D721Med (cell line): ENCODE measurements around the gene TEX10.

Experiments
- DNase-seq: peaks from one replicate; pipeline ENCODE4 v3.0.0; 2011; ENCODE audit warnings: low spot score; ENCODE audit not compliant: insufficient read length
- FAIRE-seq: peaks from 2 replicates; lab custom pipeline; 2011; peaks lifted over from hg19 to GRCh38; lab: Jason Lieb, UNC
- TF ChIP-seq, protein P1 (sequence below): IDR thresholded peaks from 2 replicates; pipeline ENCODE4 v1.5.1; 2012; ENCODE audit warnings: mild to moderate bottlenecking, control low read depth; ENCODE audit not compliant: insufficient read depth; ENCODE audit errors: missing control alignments

TEX10 gene

DNA sequence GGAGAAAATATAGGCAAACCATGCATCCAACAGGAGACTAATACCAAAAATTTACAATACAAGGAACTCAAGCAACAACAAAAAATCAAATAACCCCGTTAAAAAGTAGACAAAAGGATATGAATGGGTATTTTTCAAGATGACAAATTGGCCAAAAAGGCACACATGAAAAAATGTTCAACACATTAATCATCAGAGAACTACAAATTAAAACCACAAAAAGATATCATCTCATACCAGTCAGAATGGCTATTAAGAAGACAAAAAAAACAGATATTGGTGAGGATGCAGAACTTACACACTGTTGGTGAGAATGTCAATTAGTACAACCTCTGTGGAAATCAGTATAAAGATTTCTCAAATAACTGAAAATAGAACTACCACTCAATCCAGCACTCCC lies 35.0 kb downstream of the TEX10 start:
- FAIRE-seq: no peak
- TF ChIP-seq, protein P1, sequence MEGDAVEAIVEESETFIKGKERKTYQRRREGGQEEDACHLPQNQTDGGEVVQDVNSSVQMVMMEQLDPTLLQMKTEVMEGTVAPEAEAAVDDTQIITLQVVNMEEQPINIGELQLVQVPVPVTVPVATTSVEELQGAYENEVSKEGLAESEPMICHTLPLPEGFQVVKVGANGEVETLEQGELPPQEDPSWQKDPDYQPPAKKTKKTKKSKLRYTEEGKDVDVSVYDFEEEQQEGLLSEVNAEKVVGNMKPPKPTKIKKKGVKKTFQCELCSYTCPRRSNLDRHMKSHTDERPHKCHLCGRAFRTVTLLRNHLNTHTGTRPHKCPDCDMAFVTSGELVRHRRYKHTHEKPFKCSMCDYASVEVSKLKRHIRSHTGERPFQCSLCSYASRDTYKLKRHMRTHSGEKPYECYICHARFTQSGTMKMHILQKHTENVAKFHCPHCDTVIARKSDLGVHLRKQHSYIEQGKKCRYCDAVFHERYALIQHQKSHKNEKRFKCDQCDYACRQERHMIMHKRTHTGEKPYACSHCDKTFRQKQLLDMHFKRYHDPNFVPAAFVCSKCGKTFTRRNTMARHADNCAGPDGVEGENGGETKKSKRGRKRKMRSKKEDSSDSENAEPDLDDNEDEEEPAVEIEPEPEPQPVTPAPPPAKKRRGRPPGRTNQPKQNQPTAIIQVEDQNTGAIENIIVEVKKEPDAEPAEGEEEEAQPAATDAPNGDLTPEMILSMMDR: no peak
- no peak for DNase-seq

DNA sequence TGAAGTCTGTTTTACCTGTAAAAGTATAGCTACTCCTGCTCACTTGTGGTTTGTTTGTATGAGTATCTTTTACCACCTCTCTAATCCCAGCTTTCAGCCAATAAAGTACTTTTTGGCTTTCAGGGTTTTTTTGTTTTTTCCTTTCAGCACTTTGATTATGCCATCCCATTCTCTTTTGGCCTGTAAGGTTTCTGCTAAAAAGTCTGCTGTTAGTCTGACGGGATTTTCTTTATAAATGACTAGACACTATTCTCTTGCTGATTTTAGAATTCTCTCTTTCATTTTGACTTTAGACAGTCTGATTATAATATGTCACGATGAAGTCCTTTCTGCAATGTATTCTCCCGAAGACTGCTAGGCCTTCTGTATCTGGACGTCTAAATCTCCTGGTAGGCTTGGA lies 37.2 kb downstream of the TEX10 start:
- TF ChIP-seq, protein P1: no peak
- DNase-seq (no peak), FAIRE-seq (no peak)

DNA sequence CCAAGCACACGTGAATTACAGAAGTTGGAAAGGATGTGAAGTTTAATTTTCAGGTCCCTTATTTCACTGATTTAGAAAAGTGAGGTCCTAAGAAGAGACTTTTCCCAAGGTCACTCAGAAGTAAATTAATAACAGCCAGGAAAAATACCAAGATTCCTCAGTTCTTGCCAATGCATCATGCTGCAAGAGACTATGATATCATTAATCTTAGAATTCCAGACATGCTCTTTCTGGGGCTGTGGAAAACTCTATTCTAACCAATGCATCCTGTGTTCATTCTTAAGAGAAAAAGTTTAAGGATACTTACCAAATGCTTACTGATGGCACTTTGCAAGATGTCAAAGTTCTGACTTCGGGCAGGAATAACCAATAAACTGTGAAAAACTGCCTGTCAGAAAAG lies 42.8 kb downstream of the TEX10 start:
- TF ChIP-seq, protein P1: no peak
- no peak for FAIRE-seq
- no peak for DNase-seq

DNA sequence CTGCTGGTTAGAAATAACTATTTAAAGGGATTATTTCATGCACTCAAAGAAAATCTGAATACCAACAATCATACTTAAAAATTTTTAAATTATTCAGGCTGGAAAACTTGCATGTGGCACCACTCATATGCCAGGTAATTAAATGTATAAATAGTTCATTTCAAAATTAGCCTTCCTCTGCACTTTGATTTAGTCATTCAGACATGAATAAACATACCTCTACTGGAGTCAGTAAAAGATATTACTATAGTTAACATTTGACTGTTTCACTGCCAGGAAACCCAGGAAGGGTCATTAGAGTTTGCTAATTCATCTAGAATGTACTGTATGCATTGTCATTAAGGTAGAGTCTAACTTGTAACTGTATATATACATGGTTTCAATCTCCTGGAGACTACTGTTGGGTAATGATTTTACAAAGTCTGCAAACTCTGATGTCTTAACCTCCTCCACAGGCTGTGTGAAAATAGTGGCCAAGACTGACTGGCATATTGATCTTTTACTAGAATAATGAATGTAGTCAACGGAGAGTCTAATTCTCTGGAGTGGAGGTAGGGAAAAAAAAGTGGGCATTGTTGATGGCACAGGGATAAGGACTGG lies 43.7 kb downstream of the TEX10 start:
- no peak for FAIRE-seq
- TF ChIP-seq, protein P1: no peak
- DNase-seq: no peak

DNA sequence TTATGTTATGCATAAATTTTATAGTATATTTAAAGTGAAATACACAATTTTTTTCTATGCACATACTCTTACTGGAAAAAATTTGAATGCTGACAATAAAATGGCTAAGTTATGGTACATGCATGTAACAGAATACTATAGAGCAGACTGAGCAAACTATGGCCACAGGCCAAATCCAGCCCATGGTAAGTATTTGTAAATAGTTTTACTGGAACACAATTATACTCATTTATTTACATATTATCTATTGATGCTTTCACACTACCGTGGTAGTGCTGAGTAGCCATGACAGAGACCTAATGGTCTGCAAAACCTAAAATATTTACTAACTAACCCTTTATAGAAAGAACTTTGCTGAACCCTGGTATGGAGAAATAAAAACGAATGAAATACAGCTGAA lies 45.7 kb downstream of the TEX10 start:
- no peak for FAIRE-seq
- DNase-seq: no peak
- TF ChIP-seq, protein P1: no peak

DNA sequence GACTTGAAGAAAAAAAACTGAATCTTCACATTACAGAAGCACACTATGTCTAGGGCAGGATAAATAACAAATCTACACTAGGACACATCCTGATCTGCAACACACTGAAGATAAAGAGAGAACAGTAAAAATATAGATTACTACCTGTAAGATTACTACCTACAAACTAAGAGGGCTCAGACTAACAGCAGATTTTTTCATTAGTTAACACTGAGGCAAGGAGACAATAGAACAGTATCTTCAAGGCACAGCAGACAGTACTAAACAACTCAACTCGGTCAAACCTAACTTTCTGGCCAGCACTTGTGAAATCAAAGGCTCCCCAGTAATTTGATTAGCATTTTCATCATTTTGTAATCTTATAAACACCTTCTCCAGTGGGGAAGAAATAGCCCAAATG lies 46.5 kb downstream of the TEX10 start:
- FAIRE-seq (peak; percentile 6), DNase-seq (no peak)
- TF ChIP-seq, protein P1: no peak

DNA sequence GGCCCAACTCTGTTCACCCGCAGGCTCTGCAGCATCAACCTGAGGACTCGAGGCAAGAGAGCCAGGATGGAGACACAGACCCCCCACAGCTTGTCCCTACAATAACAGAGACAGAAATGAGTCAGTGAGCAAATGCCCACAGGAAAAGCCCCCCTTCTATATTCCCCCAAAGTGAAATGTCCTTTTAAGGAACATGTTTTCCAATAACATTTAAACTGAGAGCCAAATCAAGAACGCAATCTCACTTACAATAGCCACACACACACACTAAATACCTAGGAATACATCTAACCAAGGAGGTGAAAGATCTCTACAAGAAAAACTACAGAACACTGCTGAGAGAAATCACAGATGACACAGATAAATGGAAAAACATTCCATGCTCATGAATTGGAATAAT lies 49.0 kb downstream of the TEX10 start:
- FAIRE-seq: no peak
- DNase-seq: no peak
- TF ChIP-seq, protein P1: no peak
